ENCODE results near the gene TMEM170A. TPM values are rescaled to one million over a fixed set of nuclear protein-coding genes. Genes with fewer than 3 reads are reported as not detected.

TMEM170A gene
- total RNA-seq, 1 experiment from 2014 or later = 45.6 TPM

DNA sequence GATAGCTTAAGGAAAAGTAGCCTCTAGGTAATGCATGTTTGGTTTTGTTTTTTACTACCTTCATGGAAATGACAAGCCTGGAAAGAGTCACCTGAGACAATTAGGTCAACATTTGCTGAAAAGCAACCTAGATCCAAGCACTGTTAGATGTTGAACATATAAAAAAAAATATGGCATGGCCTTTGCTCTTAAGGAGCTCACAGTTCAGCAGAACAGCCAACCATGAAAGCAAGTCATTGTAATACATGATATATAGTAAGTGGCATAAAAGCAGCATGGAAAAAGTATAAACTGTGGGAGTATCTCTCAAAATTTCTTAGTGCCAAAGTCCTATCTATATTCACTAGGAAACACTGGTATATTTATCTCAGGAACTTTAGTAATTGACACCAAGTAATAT lies 62.8 kb downstream of the TMEM170A start:
- H3K4me3 Mint-ChIP-seq = no peak overlapping the region

More for the DNA sequence above, 62.8 kb downstream of the TMEM170A start:
- Mint-ChIP-seq H3K36me3 (peaks cover 20% of the 10 kb centered on the region), H3K9me3 (no peaks in the 10 kb centered on the region), H3K27ac (0 out of 2 replicates have a peak overlapping the region, but pooled peaks have one; percentile 55), H3K4me1 (no peaks in the 10 kb centered on the region), H3K27me3 (ENCODE audit: low read depth) (no peaks in the 10 kb centered on the region)
- no peak for DNase-seq (ENCODE audit: low spot score)
- CTCF ChIA-PET = interaction anchor here (0.7 to 0.8 kb wide), 2 partner anchors 16 to 485 kb away, joined by 3 read pairs; no protein-coding TSS in a partner anchor
- ATAC-seq = no peak
- POLR2A ChIA-PET = no interaction called here
- TF ChIP-seq, protein P1, sequence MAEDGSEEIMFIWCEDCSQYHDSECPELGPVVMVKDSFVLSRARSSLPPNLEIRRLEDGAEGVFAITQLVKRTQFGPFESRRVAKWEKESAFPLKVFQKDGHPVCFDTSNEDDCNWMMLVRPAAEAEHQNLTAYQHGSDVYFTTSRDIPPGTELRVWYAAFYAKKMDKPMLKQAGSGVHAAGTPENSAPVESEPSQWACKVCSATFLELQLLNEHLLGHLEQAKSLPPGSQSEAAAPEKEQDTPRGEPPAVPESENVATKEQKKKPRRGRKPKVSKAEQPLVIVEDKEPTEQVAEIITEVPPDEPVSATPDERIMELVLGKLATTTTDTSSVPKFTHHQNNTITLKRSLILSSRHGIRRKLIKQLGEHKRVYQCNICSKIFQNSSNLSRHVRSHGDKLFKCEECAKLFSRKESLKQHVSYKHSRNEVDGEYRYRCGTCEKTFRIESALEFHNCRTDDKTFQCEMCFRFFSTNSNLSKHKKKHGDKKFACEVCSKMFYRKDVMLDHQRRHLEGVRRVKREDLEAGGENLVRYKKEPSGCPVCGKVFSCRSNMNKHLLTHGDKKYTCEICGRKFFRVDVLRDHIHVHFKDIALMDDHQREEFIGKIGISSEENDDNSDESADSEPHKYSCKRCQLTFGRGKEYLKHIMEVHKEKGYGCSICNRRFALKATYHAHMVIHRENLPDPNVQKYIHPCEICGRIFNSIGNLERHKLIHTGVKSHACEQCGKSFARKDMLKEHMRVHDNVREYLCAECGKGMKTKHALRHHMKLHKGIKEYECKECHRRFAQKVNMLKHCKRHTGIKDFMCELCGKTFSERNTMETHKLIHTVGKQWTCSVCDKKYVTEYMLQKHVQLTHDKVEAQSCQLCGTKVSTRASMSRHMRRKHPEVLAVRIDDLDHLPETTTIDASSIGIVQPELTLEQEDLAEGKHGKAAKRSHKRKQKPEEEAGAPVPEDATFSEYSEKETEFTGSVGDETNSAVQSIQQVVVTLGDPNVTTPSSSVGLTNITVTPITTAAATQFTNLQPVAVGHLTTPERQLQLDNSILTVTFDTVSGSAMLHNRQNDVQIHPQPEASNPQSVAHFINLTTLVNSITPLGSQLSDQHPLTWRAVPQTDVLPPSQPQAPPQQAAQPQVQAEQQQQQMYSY (CRISPR knock-in tag; IDR thresholded peaks at IDR 0.05) = no peak
- TF ChIP-seq, protein P2, sequence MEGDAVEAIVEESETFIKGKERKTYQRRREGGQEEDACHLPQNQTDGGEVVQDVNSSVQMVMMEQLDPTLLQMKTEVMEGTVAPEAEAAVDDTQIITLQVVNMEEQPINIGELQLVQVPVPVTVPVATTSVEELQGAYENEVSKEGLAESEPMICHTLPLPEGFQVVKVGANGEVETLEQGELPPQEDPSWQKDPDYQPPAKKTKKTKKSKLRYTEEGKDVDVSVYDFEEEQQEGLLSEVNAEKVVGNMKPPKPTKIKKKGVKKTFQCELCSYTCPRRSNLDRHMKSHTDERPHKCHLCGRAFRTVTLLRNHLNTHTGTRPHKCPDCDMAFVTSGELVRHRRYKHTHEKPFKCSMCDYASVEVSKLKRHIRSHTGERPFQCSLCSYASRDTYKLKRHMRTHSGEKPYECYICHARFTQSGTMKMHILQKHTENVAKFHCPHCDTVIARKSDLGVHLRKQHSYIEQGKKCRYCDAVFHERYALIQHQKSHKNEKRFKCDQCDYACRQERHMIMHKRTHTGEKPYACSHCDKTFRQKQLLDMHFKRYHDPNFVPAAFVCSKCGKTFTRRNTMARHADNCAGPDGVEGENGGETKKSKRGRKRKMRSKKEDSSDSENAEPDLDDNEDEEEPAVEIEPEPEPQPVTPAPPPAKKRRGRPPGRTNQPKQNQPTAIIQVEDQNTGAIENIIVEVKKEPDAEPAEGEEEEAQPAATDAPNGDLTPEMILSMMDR (IDR thresholded peaks at IDR 0.05) = no peak
- TF ChIP-seq, protein P3, sequence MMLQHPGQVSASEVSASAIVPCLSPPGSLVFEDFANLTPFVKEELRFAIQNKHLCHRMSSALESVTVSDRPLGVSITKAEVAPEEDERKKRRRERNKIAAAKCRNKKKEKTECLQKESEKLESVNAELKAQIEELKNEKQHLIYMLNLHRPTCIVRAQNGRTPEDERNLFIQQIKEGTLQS (CRISPR knock-in tag; conservative IDR thresholded peaks at IDR 0.05) = no peak
- TF ChIP-seq, protein P4, sequence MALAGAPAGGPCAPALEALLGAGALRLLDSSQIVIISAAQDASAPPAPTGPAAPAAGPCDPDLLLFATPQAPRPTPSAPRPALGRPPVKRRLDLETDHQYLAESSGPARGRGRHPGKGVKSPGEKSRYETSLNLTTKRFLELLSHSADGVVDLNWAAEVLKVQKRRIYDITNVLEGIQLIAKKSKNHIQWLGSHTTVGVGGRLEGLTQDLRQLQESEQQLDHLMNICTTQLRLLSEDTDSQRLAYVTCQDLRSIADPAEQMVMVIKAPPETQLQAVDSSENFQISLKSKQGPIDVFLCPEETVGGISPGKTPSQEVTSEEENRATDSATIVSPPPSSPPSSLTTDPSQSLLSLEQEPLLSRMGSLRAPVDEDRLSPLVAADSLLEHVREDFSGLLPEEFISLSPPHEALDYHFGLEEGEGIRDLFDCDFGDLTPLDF (CRISPR knock-in tag; IDR thresholded peaks at IDR 0.05) = no peak
- TF ChIP-seq HMGA2 (CRISPR knock-in tag; IDR thresholded peaks at IDR 0.05) = no peak
- TF ChIP-seq, protein P5, sequence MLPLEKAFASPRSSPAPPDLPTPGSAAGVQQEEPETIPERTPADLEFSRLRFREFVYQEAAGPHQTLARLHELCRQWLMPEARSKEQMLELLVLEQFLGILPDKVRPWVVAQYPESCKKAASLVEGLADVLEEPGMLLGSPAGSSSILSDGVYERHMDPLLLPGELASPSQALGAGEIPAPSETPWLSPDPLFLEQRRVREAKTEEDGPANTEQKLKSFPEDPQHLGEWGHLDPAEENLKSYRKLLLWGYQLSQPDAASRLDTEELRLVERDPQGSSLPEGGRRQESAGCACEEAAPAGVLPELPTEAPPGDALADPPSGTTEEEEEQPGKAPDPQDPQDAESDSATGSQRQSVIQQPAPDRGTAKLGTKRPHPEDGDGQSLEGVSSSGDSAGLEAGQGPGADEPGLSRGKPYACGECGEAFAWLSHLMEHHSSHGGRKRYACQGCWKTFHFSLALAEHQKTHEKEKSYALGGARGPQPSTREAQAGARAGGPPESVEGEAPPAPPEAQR (CRISPR knock-in tag; IDR thresholded peaks at IDR 0.05) = no peak
- TF ChIP-seq, protein P6, sequence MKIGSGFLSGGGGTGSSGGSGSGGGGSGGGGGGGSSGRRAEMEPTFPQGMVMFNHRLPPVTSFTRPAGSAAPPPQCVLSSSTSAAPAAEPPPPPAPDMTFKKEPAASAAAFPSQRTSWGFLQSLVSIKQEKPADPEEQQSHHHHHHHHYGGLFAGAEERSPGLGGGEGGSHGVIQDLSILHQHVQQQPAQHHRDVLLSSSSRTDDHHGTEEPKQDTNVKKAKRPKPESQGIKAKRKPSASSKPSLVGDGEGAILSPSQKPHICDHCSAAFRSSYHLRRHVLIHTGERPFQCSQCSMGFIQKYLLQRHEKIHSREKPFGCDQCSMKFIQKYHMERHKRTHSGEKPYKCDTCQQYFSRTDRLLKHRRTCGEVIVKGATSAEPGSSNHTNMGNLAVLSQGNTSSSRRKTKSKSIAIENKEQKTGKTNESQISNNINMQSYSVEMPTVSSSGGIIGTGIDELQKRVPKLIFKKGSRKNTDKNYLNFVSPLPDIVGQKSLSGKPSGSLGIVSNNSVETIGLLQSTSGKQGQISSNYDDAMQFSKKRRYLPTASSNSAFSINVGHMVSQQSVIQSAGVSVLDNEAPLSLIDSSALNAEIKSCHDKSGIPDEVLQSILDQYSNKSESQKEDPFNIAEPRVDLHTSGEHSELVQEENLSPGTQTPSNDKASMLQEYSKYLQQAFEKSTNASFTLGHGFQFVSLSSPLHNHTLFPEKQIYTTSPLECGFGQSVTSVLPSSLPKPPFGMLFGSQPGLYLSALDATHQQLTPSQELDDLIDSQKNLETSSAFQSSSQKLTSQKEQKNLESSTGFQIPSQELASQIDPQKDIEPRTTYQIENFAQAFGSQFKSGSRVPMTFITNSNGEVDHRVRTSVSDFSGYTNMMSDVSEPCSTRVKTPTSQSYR (CRISPR knock-in tag; IDR thresholded peaks at IDR 0.05) = no peak
- no peak for TF ChIP-seq JAZF1 (CRISPR knock-in tag; IDR thresholded peaks at IDR 0.05)
- TF ChIP-seq GABPB1 (CRISPR knock-in tag; IDR thresholded peaks at IDR 0.05) = no peak
- no peak for TF ChIP-seq CREB1 (CRISPR knock-in tag; IDR thresholded peaks at IDR 0.05)
- TF ChIP-seq ELF4 (CRISPR knock-in tag; IDR thresholded peaks at IDR 0.05; ENCODE audit: low read depth) = no peak
- TF ChIP-seq ZBTB21 (CRISPR knock-in tag; IDR thresholded peaks at IDR 0.05; ENCODE audit: borderline replicate concordance) = no peak
- TF ChIP-seq, protein P7, sequence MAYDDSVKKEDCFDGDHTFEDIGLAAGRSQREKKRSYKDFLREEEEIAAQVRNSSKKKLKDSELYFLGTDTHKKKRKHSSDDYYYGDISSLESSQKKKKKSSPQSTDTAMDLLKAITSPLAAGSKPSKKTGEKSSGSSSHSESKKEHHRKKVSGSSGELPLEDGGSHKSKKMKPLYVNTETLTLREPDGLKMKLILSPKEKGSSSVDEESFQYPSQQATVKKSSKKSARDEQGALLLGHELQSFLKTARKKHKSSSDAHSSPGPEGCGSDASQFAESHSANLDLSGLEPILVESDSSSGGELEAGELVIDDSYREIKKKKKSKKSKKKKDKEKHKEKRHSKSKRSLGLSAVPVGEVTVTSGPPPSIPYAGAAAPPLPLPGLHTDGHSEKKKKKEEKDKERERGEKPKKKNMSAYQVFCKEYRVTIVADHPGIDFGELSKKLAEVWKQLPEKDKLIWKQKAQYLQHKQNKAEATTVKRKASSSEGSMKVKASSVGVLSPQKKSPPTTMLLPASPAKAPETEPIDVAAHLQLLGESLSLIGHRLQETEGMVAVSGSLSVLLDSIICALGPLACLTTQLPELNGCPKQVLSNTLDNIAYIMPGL (CRISPR knock-in tag; IDR thresholded peaks at IDR 0.05) = no peak
- no peak for TF ChIP-seq ZNF263 (CRISPR knock-in tag; IDR thresholded peaks at IDR 0.05; ENCODE audit: low read depth)
- TF ChIP-seq GRHL2 (CRISPR knock-in tag; IDR thresholded peaks at IDR 0.05; ENCODE audit: insufficient replicate concordance, severe bottlenecking) = no peak
- TF ChIP-seq, protein P8, sequence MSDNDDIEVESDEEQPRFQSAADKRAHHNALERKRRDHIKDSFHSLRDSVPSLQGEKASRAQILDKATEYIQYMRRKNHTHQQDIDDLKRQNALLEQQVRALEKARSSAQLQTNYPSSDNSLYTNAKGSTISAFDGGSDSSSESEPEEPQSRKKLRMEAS (CRISPR knock-in tag; IDR thresholded peaks at IDR 0.05) = no peak

Data from WTC11 (cell line).